Neural progenitor cell (in vitro differentiated cells): ENCODE measurements around the gene SMIM21. TPM values are rescaled to one million over a fixed set of nuclear protein-coding genes. Genes with fewer than 3 reads are reported as not detected.

Experiments
- DNase-seq: peaks from one replicate; pipeline ENCODE4 v3.0.0-alpha.2; 2016; ENCODE audit warnings: low spot score
- H2AFZ ChIP-seq: fragments of 200-600 bp; sonication (generic); replicated peaks from 2 replicates; pipeline ENCODE4 v1.6.1; 2016; ENCODE audit warnings: antibody characterized with exemption
- H3F3A ChIP-seq: fragments of 200-600 bp; sonication (generic); 2 replicates; pipeline ENCODE4 v1.6.1; 2016; ENCODE audit warnings: antibody characterized with exemption, low read depth
- H3K27ac ChIP-seq: fragments of 200-600 bp; sonication (generic); 2 replicates; pipeline ENCODE4 v1.5.1; 2016; ENCODE audit warnings: mild to moderate bottlenecking
- H3K27me3 ChIP-seq: fragments of 200-600 bp; sonication (generic); 2 replicates; pipeline ENCODE4 v1.6.1; 2016; ENCODE audit warnings: mild to moderate bottlenecking, moderate library complexity
- H3K36me3 ChIP-seq: fragments of 200-600 bp; sonication (generic); 2 replicates; pipeline ENCODE4 v1.5.1; 2016
- H3K4me1 ChIP-seq: fragments of 200-600 bp; sonication (generic); 2 replicates; pipeline ENCODE4 v1.6.1; 2016; ENCODE audit warnings: mixed run types
- H3K4me2 ChIP-seq: fragments of 200-600 bp; sonication (generic); 2 replicates; pipeline ENCODE4 v1.6.1; 2016
- H3K4me3 ChIP-seq: fragments of 200-600 bp; sonication (generic); 2 replicates; pipeline ENCODE4 v1.5.1; 2016
- H3K79me2 ChIP-seq: fragments of 200-600 bp; sonication (generic); 2 replicates; pipeline ENCODE4 v1.6.1; 2016; ENCODE audit warnings: low read depth
- H3K9ac ChIP-seq: fragments of 200-600 bp; sonication (generic); 2 replicates; pipeline ENCODE4 v1.6.1; 2016
- H3K9me3 ChIP-seq: fragments of 200-600 bp; sonication (generic); 2 replicates; pipeline ENCODE4 v1.5.1; 2016; ENCODE audit warnings: low read depth
- H4K20me1 ChIP-seq: fragments of 200-600 bp; sonication (generic); 2 replicates; pipeline ENCODE4 v1.6.1; 2016; ENCODE audit warnings: low read depth
- H3K27ac Mint-ChIP-seq: 3 replicates; pipeline ENCODE4 v1.8.0; 2021; ENCODE audit warnings: mixed read lengths
- H3K27me3 Mint-ChIP-seq: 2 replicates; pipeline ENCODE4 v1.8.0; 2022; ENCODE audit warnings: low read depth, mild to moderate bottlenecking, inconsistent platforms, moderate library complexity, mixed read lengths; ENCODE audit not compliant: insufficient read depth
- H3K36me3 Mint-ChIP-seq: 3 replicates; pipeline ENCODE4 v1.8.0; 2021; ENCODE audit warnings: mixed read lengths
- H3K4me1 Mint-ChIP-seq: 3 replicates; pipeline ENCODE4 v1.8.0; 2021; ENCODE audit warnings: mixed read lengths
- H3K4me3 Mint-ChIP-seq: 3 replicates; pipeline ENCODE4 v1.8.0; 2021; ENCODE audit warnings: mild to moderate bottlenecking, moderate library complexity, mixed read lengths
- H3K9me3 Mint-ChIP-seq: 3 replicates; pipeline ENCODE4 v1.8.0; 2020; ENCODE audit warnings: mixed read lengths
- EZH2 ChIP-seq: fragments of 200-600 bp; sonication (generic); IDR thresholded peaks from 2 replicates; pipeline ENCODE4 v1.6.1; 2017; ENCODE audit warnings: antibody characterized with exemption, mild to moderate bottlenecking, moderate library complexity
- EZH2phosphoT487 ChIP-seq: fragments of 200-600 bp; sonication (generic); IDR thresholded peaks from 2 replicates; pipeline ENCODE4 v1.6.1; 2017; ENCODE audit warnings: antibody characterized with exemption
- total RNA-seq: library from RNA; depleted of rRNA; stranded (reverse); fragments of >200 nt; gene quantifications from 2 replicates; pipeline ENCODE4 v1.2.3, GENCODE V29; 2015; ENCODE audit warnings: low replicate concordance
- TF ChIP-seq, protein P1 (sequence below): fragments of 200-600 bp; sonication (generic); IDR thresholded peaks from 2 replicates; pipeline ENCODE4 v1.5.1; 2017; ENCODE audit warnings: antibody characterized with exemption, mild to moderate bottlenecking

Gene SMIM21
- total RNA-seq, 1 donor from 2014 or later: not detected

DNA sequence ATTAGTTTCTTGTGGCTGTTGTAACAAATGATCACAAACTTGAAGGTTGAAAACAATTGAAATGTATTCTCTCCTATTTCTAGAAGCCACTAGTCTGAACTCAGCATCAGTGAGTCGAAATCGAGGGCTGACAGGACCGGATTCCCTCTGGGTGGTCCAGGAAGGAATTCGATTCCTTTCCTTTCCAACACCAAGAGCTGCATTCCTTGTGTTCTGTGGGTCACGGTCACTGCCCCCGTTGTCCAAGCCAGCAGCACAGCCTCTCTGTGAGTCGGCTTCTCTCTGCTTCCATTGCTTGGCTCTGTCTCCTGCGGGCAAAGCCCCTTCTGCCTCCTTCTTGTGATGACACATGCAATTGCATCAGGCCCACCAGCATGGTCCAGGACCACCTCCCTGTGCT, 67.3 kb downstream of the SMIM21 start:
- no peak overlapping the region for H3K4me2 ChIP-seq
- H3K9me3 Mint-ChIP-seq: peaks cover 7% of the 10 kb centered on the region
- H3K27me3 Mint-ChIP-seq: no peaks in the 10 kb centered on the region
- no peaks in the 10 kb centered on the region for H3K36me3 Mint-ChIP-seq
- no peaks in the 10 kb centered on the region for H3F3A ChIP-seq
- no peak overlapping the region for H3K27ac ChIP-seq
- no peak overlapping the region for H2AFZ ChIP-seq
- H3K36me3 ChIP-seq: no peaks in the 10 kb centered on the region
- DNase-seq: no peak
- no peak overlapping the region for H3K27ac Mint-ChIP-seq
- no peak for TF ChIP-seq EZH2phosphoT487
- TF ChIP-seq EZH2: no peak
- TF ChIP-seq, protein P1, sequence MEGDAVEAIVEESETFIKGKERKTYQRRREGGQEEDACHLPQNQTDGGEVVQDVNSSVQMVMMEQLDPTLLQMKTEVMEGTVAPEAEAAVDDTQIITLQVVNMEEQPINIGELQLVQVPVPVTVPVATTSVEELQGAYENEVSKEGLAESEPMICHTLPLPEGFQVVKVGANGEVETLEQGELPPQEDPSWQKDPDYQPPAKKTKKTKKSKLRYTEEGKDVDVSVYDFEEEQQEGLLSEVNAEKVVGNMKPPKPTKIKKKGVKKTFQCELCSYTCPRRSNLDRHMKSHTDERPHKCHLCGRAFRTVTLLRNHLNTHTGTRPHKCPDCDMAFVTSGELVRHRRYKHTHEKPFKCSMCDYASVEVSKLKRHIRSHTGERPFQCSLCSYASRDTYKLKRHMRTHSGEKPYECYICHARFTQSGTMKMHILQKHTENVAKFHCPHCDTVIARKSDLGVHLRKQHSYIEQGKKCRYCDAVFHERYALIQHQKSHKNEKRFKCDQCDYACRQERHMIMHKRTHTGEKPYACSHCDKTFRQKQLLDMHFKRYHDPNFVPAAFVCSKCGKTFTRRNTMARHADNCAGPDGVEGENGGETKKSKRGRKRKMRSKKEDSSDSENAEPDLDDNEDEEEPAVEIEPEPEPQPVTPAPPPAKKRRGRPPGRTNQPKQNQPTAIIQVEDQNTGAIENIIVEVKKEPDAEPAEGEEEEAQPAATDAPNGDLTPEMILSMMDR: no peak
- H4K20me1 ChIP-seq: no peaks in the 10 kb centered on the region
- peaks cover 9% of the 10 kb centered on the region for H3K4me1 Mint-ChIP-seq
- H3K4me3 Mint-ChIP-seq: no peak overlapping the region
- no peak overlapping the region for H3K9ac ChIP-seq
- no peaks in the 10 kb centered on the region for H3K79me2 ChIP-seq
- H3K4me3 ChIP-seq: no peak overlapping the region
- peaks cover 2% of the 10 kb centered on the region for H3K4me1 ChIP-seq
- H3K27me3 ChIP-seq: no peaks in the 10 kb centered on the region
- no peaks in the 10 kb centered on the region for H3K9me3 ChIP-seq

Other genes with a start within 250 kb of the SMIM21 start
- gene PTGR3, start 218.6 kb downstream of the SMIM21 start, total RNA-seq: 7.5 and 13.0 TPM in 2 replicates
- 0.06 and 0.15 TPM in 2 replicates for gene TSHZ1, start 216.9 kb downstream of the SMIM21 start, total RNA-seq